ENCODE data around the gene PCED1B.

The PCED1B gene

GRCh38 chr12:47265391-47265790 is 186.0 kb downstream of the PCED1B start:
- H3K4me3 ChIP-seq (ENCODE audit: low read length): no peak overlapping the region
- no peak for TF ChIP-seq CTCF (conservative IDR thresholded peaks at IDR 0.05; ENCODE audit: low read length)
- no peak for DNase-seq (ENCODE audit: low read depth)

GRCh38 chr12:47267571-47267970 is 188.2 kb downstream of the PCED1B start:
- DNase-seq (ENCODE audit: low read depth): peak; percentile 53
- no peak for TF ChIP-seq CTCF (conservative IDR thresholded peaks at IDR 0.05; ENCODE audit: low read length)
- no peak overlapping the region for H3K4me3 ChIP-seq (ENCODE audit: low read length)

- no peak for TF ChIP-seq CTCF (conservative IDR thresholded peaks at IDR 0.05; ENCODE audit: low read length)
- H3K4me3 ChIP-seq (ENCODE audit: low read length): no peak overlapping the region
- no peak for DNase-seq (ENCODE audit: low read depth)
These were observed 189.4 kb downstream of the PCED1B start for GRCh38 chr12:47268501-47269454.

GRCh38 chr12:47269916-47270315 is 190.5 kb downstream of the PCED1B start:
- no peak for DNase-seq (ENCODE audit: low read depth)
- H3K4me3 ChIP-seq (ENCODE audit: low read length): no peak overlapping the region
- no peak for TF ChIP-seq CTCF (conservative IDR thresholded peaks at IDR 0.05; ENCODE audit: low read length)

GRCh38 chr12:47270782-47271664 is 191.6 kb downstream of the PCED1B start:
- no peak for TF ChIP-seq CTCF (conservative IDR thresholded peaks at IDR 0.05; ENCODE audit: low read length)
- H3K4me3 ChIP-seq (ENCODE audit: low read length): no peak overlapping the region
- peak; percentile 91 for DNase-seq (ENCODE audit: low read depth)

GRCh38 chr12:47271800-47272239 is 192.4 kb downstream of the PCED1B start:
- no peak for DNase-seq (ENCODE audit: low read depth)
- H3K4me3 ChIP-seq (ENCODE audit: low read length): no peak overlapping the region
- TF ChIP-seq CTCF (conservative IDR thresholded peaks at IDR 0.05; ENCODE audit: low read length): no peak
